ENCODE results near the gene MDFI. TPM values are rescaled to one million over a fixed set of nuclear protein-coding genes. Genes with fewer than 3 reads are reported as not detected.
A peak's percentile ranks its signal among the peaks of the same experiment; 100 is the strongest.

Gene MDFI
- total and polyA plus RNA-seq, 4 donors = 0.24 to 2.8 (median 0.50) TPM; not detected in 1

DNA sequence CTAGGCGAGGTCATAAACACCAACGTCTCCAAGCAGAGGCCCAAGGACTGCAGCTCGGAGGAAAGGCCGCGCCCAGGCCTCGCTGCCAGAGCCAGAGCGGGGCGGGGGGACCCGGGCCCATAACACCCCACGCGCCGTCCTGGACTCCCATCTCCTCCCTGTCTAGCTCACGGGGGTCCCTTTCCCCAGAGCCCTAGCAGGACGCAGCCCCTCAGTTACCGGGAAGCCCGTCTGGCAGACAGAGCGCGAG is 44.9 kb downstream of the MDFI start:
- peak overlapping the region in 2 of 3 donors; percentile 29 to 43 for H3K4me3 ChIP-seq (ENCODE audit: low read depth in 1 of 3, low read length in 3 of 3)
- DNase-seq (ENCODE audit: low spot score) = no peak
- H3K27me3 ChIP-seq (ENCODE audit: control insufficient read depth in 4 of 4, insufficient read depth in 4 of 4, low read length in 3 of 4) = no peaks in the 10 kb centered on the region
- WGBS = 16% methylated on average over 18 of the region's 18 CpGs
- H3K4me1 ChIP-seq (ENCODE audit: control insufficient read depth in 4 of 4, insufficient read depth in 4 of 4, low read length in 3 of 4) = peaks cover 1 to 17% (median 8%) of the 10 kb centered on the region in 4 donors
- no peak overlapping the region for H3K9ac ChIP-seq (ENCODE audit: low read depth in 1 of 2, low read length in 2 of 2)
- peaks cover 0 to 20% (median 3%) of the 10 kb centered on the region in 4 donors for H3K36me3 ChIP-seq (ENCODE audit: control insufficient read depth in 4 of 4, insufficient read depth in 3 of 4, low read depth in 1 of 4, low read length in 3 of 4)
- H3K9me3 ChIP-seq (ENCODE audit: control insufficient read depth in 4 of 4, low read length in 3 of 4) = no peaks in the 10 kb centered on the region
- H3K27ac ChIP-seq (ENCODE audit: low read depth in 1 of 2, low read length in 2 of 2) = no peak overlapping the region
- TF ChIP-seq ATF3 (IDR thresholded peaks at IDR 0.05) = no peak
- TF ChIP-seq GABPA (IDR thresholded peaks at IDR 0.05 in 1 of 2, conservative IDR thresholded peaks at IDR 0.05 in 1 of 2) = no peak
- no peak for TF ChIP-seq JUND (IDR thresholded peaks at IDR 0.05)
- TF ChIP-seq REST (IDR thresholded peaks at IDR 0.05) = no peak

- DNase-seq (ENCODE audit: low spot score) = peak; percentile 78
- Histone ChIP-seq H3K27me3 (ENCODE audit: control insufficient read depth in 4 of 4, insufficient read depth in 4 of 4, low read length in 3 of 4) (no peaks in the 10 kb centered on the region), H3K4me1 (ENCODE audit: control insufficient read depth in 4 of 4, insufficient read depth in 4 of 4, low read length in 3 of 4) (peaks cover 1 to 17% (median 8%) of the 10 kb centered on the region in 4 donors), H3K9ac (ENCODE audit: low read depth in 1 of 2, low read length in 2 of 2) (no peak overlapping the region), H3K36me3 (ENCODE audit: control insufficient read depth in 4 of 4, insufficient read depth in 3 of 4, low read depth in 1 of 4, low read length in 3 of 4) (peaks cover 0 to 22% (median 3%) of the 10 kb centered on the region in 4 donors), H3K27ac (ENCODE audit: low read depth in 1 of 2, low read length in 2 of 2) (no peak overlapping the region), H3K9me3 (ENCODE audit: control insufficient read depth in 4 of 4, low read length in 3 of 4) (no peaks in the 10 kb centered on the region), H3K4me3 (ENCODE audit: low read depth in 1 of 3, low read length in 3 of 3) (peak overlapping the region in 2 of 3 donors; percentile 29 to 43)
- 17% methylated on average over 38 of the region's 38 CpGs for WGBS
- TF ChIP-seq RAD21 (IDR thresholded peaks at IDR 0.05) (peak; percentile 79 to 88), ATF3 (IDR thresholded peaks at IDR 0.05) (no peak), CTCF (IDR thresholded peaks at IDR 0.05; ENCODE audit: low read depth, low read length, missing input control) (peak; percentile 84)
These were observed 45.4 kb downstream of the MDFI start for GRCh38 chr6:41683523-41684310.

- DNase-seq (ENCODE audit: low spot score) = no peak
- peaks cover 0 to 22% (median 3%) of the 10 kb centered on the region in 4 donors for H3K36me3 ChIP-seq (ENCODE audit: control insufficient read depth in 4 of 4, insufficient read depth in 3 of 4, low read depth in 1 of 4, low read length in 3 of 4)
- peaks cover 1 to 17% (median 8%) of the 10 kb centered on the region in 4 donors for H3K4me1 ChIP-seq (ENCODE audit: control insufficient read depth in 4 of 4, insufficient read depth in 4 of 4, low read length in 3 of 4)
- H3K27me3 ChIP-seq (ENCODE audit: control insufficient read depth in 4 of 4, insufficient read depth in 4 of 4, low read length in 3 of 4) = no peaks in the 10 kb centered on the region
- 94% methylated on average over 25 of the region's 25 CpGs for WGBS
- no peaks in the 10 kb centered on the region for H3K9me3 ChIP-seq (ENCODE audit: control insufficient read depth in 4 of 4, low read length in 3 of 4)
- no peak overlapping the region for H3K4me3 ChIP-seq (ENCODE audit: low read depth in 1 of 3, low read length in 3 of 3)
- H3K9ac ChIP-seq (ENCODE audit: low read depth in 1 of 2, low read length in 2 of 2) = no peak overlapping the region
- no peak overlapping the region for H3K27ac ChIP-seq (ENCODE audit: low read depth in 1 of 2, low read length in 2 of 2)
- TF ChIP-seq, protein P1, sequence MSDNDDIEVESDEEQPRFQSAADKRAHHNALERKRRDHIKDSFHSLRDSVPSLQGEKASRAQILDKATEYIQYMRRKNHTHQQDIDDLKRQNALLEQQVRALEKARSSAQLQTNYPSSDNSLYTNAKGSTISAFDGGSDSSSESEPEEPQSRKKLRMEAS (IDR thresholded peaks at IDR 0.05) = no peak
- TF ChIP-seq HNF4G (IDR thresholded peaks at IDR 0.05) (no peak), RXRA (IDR thresholded peaks at IDR 0.05) (no peak), JUND (IDR thresholded peaks at IDR 0.05) (no peak), NR2F2 (IDR thresholded peaks at IDR 0.05) (no peak), FOXA1 (IDR thresholded peaks at IDR 0.05) (no peak), RAD21 (IDR thresholded peaks at IDR 0.05) (no peak), FOXA2 (IDR thresholded peaks at IDR 0.05) (no peak), CTCF (IDR thresholded peaks at IDR 0.05; ENCODE audit: low read depth, low read length, missing input control) (no peak), GABPA (IDR thresholded peaks at IDR 0.05 in 1 of 2, conservative IDR thresholded peaks at IDR 0.05 in 1 of 2) (no peak)
- TF ChIP-seq, protein P2, sequence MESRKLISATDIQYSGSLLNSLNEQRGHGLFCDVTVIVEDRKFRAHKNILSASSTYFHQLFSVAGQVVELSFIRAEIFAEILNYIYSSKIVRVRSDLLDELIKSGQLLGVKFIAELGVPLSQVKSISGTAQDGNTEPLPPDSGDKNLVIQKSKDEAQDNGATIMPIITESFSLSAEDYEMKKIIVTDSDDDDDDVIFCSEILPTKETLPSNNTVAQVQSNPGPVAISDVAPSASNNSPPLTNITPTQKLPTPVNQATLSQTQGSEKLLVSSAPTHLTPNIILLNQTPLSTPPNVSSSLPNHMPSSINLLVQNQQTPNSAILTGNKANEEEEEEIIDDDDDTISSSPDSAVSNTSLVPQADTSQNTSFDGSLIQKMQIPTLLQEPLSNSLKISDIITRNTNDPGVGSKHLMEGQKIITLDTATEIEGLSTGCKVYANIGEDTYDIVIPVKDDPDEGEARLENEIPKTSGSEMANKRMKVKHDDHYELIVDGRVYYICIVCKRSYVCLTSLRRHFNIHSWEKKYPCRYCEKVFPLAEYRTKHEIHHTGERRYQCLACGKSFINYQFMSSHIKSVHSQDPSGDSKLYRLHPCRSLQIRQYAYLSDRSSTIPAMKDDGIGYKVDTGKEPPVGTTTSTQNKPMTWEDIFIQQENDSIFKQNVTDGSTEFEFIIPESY (IDR thresholded peaks at IDR 0.05) = no peak
These were observed 46.3 kb downstream of the MDFI start for GRCh38 chr6:41684311-41685180.

Data from liver (tissue), 9 donors.